ENCODE measurements around the gene COG4.
A peak's percentile ranks its signal among the peaks of the same experiment; 100 is the strongest.
"Not testable (repeated sequence)": the region's sequence is repeated elsewhere in the genome, so short reads cannot be mapped to it uniquely, and the experiment has no call there.

COG4 gene

DNA sequence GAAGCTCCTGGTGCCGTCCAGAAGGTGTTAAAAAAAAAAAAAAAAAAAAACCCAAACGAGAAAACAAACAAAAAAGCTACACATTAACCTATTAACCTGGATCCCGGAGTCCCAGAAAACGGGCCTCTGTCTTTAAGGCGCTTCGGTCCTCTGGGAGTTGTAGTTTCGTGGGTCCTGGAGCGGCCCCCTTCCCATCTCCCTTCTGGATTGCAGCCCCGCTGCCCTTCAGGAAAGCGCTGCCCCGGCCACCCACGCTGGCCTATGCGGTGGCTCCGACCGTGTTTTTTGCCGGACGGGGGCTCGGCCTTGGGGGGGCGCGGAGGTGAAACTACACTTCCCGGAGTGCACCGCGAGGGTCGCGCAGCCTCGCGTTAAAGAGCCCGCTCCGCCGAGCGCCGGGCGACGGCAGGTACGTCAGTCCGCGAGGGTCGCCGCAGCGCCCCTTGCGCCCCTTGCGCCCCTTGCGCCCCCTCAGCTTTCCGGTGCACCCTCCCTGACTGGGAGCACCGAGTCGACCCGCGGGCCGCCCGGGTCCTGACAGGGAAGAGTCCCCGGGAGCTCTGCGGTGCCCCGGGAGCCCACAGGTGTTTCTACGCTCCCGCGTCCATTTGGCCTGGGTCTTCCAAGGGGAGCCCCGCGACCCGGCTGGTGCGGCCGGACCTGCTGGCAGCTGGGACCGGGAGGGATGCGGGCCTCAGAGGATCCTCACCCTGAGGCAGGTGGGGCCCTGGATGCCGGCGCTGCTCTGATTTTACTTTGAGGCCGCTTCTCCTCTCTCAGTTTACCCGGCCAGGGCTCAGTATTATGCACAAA, 68.9 kb downstream of the COG4 start, which contains the start of gene FCSK:
Gene FCSK (plus strand): TSS at position 374 of the 813 bp plus-strand sequence. CDS start 8,596 bp downstream, outside the sequence.
- TF ChIP-seq, protein P1, sequence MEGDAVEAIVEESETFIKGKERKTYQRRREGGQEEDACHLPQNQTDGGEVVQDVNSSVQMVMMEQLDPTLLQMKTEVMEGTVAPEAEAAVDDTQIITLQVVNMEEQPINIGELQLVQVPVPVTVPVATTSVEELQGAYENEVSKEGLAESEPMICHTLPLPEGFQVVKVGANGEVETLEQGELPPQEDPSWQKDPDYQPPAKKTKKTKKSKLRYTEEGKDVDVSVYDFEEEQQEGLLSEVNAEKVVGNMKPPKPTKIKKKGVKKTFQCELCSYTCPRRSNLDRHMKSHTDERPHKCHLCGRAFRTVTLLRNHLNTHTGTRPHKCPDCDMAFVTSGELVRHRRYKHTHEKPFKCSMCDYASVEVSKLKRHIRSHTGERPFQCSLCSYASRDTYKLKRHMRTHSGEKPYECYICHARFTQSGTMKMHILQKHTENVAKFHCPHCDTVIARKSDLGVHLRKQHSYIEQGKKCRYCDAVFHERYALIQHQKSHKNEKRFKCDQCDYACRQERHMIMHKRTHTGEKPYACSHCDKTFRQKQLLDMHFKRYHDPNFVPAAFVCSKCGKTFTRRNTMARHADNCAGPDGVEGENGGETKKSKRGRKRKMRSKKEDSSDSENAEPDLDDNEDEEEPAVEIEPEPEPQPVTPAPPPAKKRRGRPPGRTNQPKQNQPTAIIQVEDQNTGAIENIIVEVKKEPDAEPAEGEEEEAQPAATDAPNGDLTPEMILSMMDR (conservative IDR thresholded peaks at IDR 0.05; ENCODE audit: low read depth) = no peak
- peak within 1 kb of the TSS; percentile 88 for H3K27ac ChIP-seq
- peak; percentile 78 for DNase-seq (ENCODE audit: low spot score)
- ChIA-PET CTCF (interaction anchor here (0.6 kb wide), 2 partner anchors 96 to 200 kb away, joined by 3 to 4 read pairs; no protein-coding TSS in a partner anchor), POLR2A (ENCODE audit: low non-redundant PET) (interaction anchor here (0.6 to 1.0 kb wide), 4 partner anchors 15 to 268 kb away, joined by 3 to 7 read pairs (median 4); partner anchors contain the start of gene ST3GAL2)

DNA sequence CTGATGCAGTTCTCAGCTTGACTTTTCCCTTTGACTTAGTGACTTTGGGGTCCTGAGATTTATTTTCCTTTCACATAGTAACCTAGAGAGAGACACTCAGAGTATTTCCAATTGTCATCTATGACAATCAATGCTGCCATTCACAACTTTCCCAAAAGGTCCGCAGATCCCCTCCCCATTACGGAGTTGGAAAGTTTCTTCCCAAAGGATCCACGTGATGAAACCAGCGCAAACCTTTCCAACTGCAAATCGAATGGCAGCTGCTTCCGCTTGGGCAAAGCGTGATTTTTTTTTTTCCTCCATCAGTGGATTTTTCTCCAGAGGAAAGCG, 69.5 kb downstream of the COG4 start:
- no peak for DNase-seq (ENCODE audit: low spot score)
- ChIA-PET CTCF (interaction anchor here (0.6 kb wide), 2 partner anchors 95 to 200 kb away, joined by 3 to 4 read pairs; no protein-coding TSS in a partner anchor), POLR2A (ENCODE audit: low non-redundant PET) (interaction anchor here (0.6 to 1.0 kb wide), 4 partner anchors 14 to 269 kb away, joined by 3 to 7 read pairs (median 4); partner anchors contain the start of gene ST3GAL2)
- TF ChIP-seq, protein P1 (conservative IDR thresholded peaks at IDR 0.05; ENCODE audit: low read depth) = no peak
- H3K27ac ChIP-seq = peak overlapping the region; percentile 88

DNA sequence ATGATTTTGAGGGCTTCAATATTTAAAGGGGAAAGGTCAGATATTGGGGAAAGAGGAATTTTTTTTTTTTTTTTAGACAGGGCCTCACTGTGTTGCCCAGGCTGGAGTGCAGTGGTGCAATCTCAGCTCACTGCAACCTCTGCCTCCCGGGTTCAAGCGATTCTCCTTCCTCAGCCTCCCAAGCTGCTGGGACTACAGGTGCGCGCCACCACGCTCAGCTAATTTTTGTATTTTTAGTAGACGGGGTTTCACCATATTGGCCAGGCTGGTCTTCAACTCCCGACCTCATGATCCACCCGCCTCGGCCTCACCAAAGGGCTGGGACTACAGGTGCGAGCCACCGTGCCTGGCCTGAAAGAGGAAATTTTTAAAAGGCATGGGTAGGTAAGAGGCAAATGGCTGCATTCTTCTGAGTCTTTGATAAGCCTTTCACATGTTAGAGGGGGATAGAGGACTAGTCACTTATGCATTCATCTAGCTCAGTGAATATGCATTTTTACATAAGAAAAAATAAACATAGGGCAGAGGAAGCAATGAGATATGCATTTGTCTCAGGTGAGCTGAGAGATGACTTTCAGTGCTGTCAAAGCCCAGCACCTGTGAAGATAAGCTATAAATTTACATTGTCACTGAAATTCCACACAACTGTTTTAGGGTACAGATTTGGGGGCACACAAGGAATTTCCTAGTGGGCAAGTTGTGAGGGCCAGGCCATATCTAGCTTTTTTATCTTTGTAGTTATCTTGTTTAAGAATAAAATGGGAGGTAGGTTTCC, 70.0 kb downstream of the COG4 start:
- CTCF ChIA-PET = no interaction called here
- H3K27ac ChIP-seq = no peak overlapping the region
- POLR2A ChIA-PET (ENCODE audit: low non-redundant PET) = interaction anchor here (0.6 to 1.0 kb wide), 3 partner anchors 14 to 17 kb away, joined by 4 to 7 read pairs (median 5); partner anchors contain the start of gene ST3GAL2
- no peak for DNase-seq (ENCODE audit: low spot score)
- TF ChIP-seq, protein P1 (conservative IDR thresholded peaks at IDR 0.05; ENCODE audit: low read depth) = no peak

DNA sequence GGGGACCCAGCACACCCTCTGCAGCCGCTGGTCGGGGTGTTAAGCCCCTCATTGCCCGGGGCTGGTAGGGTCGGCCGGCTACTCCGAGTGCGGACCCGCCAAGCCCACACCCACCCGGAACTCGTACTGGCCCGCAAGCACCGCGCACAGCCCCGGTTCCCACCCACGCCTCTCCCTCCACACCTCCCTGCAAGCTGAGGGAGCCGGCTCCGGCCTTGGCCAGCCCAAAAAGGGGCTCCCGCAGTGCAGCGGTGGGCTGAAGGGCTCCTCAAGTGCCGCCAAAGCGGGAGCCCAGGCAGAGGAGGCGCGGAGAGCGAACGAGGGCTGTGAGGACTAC, 72.4 kb downstream of the COG4 start:
- DNase-seq (ENCODE audit: low spot score); CTCF ChIA-PET; POLR2A ChIA-PET (ENCODE audit: low non-redundant PET): not testable (repeated sequence)

DNA sequence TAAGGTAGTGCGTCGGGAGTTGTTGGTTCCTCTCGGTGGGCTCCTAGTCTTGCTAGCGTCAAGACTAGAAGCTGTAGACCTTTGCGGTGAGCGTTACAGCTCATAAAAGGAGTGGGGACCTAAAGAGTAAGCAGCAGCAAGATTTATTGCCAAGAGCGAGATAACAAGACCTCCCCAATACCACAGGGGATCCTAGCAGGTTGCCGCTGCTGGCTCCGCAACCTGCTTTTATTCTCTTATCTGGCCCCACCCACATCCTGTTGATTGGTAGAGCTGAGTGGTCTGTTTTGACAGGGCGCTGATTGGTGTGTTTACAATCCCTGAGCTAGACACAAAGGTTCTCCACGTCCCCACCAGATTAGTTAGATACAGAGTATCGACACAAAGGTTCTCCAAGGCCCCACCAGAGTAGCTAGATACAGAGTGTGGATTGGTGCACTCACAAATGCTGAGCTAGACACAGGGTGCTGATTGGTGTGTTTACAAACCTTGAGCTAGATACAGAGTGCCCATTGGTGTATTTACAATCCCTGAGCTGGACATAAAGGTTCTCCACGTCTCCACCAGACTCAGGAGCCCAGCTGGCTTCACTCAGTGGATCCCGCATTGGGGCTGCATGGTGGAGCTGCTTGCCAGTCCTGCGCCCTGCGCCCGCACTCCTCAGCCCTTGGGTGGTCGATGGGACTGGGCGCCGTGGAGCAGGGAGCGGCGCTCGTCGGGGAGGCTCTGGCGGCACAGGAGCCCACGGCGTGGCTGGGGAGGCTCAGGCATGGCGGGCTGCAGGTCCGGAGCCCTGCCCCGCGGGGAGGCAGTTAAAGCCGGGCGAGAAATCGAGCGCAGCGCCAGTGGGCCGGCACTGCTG, 73.0 kb downstream of the COG4 start:
- H3K27ac ChIP-seq; CTCF ChIA-PET; POLR2A ChIA-PET (ENCODE audit: low non-redundant PET); DNase-seq (ENCODE audit: low spot score): not testable (repeated sequence)

More for the DNA sequence above, 72.4 kb downstream of the COG4 start:
- H3K27ac ChIP-seq = not testable (repeated sequence)

DNA sequence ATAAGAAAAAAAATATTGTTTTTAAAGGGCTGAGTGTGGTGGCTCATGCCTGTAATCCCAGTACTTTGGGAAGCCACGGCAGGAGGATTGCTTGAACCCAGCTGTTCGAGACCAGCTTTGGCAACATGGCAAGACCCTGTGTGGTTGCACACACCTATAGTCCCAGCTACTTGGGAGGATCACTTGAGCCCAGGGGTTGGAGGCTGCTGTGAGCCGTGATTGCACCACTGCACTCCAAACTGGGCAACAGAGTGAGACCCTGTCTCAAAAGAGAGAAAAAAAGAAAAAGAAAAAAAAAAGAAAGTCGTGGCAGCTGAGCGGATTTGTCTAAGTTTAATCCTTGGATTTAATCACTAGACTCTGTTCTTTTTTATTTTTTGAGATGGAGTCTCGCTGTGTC, 75.3 kb downstream of the COG4 start:
- no peak for DNase-seq (ENCODE audit: low spot score)
- POLR2A ChIA-PET (ENCODE audit: low non-redundant PET) = no interaction called here
- no peak overlapping the region for H3K27ac ChIP-seq
- CTCF ChIA-PET = no interaction called here
- TF ChIP-seq, protein P1 (conservative IDR thresholded peaks at IDR 0.05; ENCODE audit: low read depth) = no peak

All from RWPE1 (cell line).